SK-N-MC (cell line): Measurements from ENCODE around the gene SLC5A10.

Source experiments
- EZH2 ChIP-seq: fragments of 200-600 bp; sonication (generic); IDR thresholded peaks from one replicate; pipeline ENCODE4 v1.6.1; 2017; ENCODE audit warnings: antibody characterized with exemption
- FOXP2 ChIP-seq: optimal IDR thresholded peaks from 2 replicates; pipeline ENCODE3; 2011; ENCODE audit warnings: mild to moderate bottlenecking, moderate library complexity; ENCODE audit not compliant: insufficient read depth; ENCODE audit errors: extremely low read length, control extremely low read depth
- POLR2AphosphoS5 ChIP-seq: IDR thresholded peaks from 2 replicates; pipeline ENCODE4 v1.6.1; 2012; ENCODE audit warnings: mild to moderate bottlenecking, low read depth, low read length, borderline replicate concordance

DNA sequence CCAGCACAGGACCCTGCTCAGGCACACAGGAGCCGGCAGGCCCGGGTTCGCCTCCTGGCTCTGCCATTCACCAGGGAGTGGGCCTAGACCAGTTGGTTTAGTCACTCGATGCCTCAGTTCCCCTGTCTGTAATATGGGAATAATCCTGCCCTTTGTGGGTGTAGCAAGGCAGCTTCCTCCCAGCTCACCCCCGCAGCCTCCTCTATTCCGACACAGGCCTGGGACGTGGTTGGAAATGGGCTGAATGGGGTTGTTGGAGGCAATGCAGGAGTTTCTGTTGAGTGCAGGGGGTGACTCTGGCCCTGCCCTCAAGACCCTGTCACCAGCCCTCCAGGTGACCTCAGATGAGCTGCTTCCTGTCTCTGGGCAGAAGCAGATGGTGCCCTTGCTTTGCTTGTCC is 19.8 kb downstream of the SLC5A10 start:
- no peak for TF ChIP-seq POLR2AphosphoS5
- TF ChIP-seq EZH2 = no peak
- TF ChIP-seq FOXP2 = no peak
